Transverse colon (tissue), 4 donors: ENCODE data around the gene KLF17. TPM values are rescaled to one million over a fixed set of nuclear protein-coding genes. Genes with fewer than 3 reads are reported as not detected.

Experiments
- DNase-seq: peaks from one replicate; pipeline ENCODE4 v3.0.0-alpha.2; 2019
- H3K27ac ChIP-seq, 4 donors: fragments of 200-600 bp; sonication (generic); 2 replicates each; pipeline ENCODE4 v1.5.1; 2016 to 2018; ENCODE audit warnings: inconsistent platforms in 4 of 4
- H3K27me3 ChIP-seq: fragments of 200-600 bp; sonication (generic); 2 replicates; pipeline ENCODE4 v1.5.1; 2017; ENCODE audit warnings: inconsistent platforms
- H3K36me3 ChIP-seq, 4 donors: fragments of 200-600 bp; sonication (generic); 2 replicates each; pipeline ENCODE4 v1.5.1; 2017 to 2019; ENCODE audit warnings: inconsistent platforms in 4 of 4
- H3K4me1 ChIP-seq, 4 donors: fragments of 200-600 bp; sonication (generic); 2 replicates each; pipeline ENCODE4 v1.5.1; 2017 to 2020; ENCODE audit warnings: inconsistent platforms in 4 of 4
- H3K4me3 ChIP-seq, 4 donors: fragments of 200-600 bp; sonication (generic); 1 replicate in 1 of 4; 2 replicates in 3 of 4; pipeline versions ENCODE4 v1.5.1 to v1.6.1; 2017 to 2019; ENCODE audit warnings: inconsistent platforms in 4 of 4
- H3K9me3 ChIP-seq, 2 donors: fragments of 200-600 bp; sonication (generic); 2 replicates each; pipeline ENCODE4 v1.5.1; 2017 to 2019; ENCODE audit warnings: inconsistent platforms in 2 of 2
- CTCF ChIP-seq, 5 experiments: fragments of 200-600 bp in 3 of 5; fragments of 450-650 bp in 2 of 5; sonication (generic) in 3 of 5; IDR thresholded peaks; 1 replicate in 2 of 5; 2 replicates in 3 of 5; pipeline ENCODE4 v1.5.1; 2016 to 2017; ENCODE audit warnings: antibody characterized with exemption in 5 of 5, inconsistent platforms in 3 of 5, mild to moderate bottlenecking in 2 of 5, moderate library complexity in 1 of 5
- EP300 ChIP-seq: sonication (generic); formaldehyde crosslinking; IDR thresholded peaks from one replicate; pipeline ENCODE4 v1.6.1; 2017; ENCODE audit warnings: antibody characterized with exemption, low read depth
- POLR2A ChIP-seq: fragments of 450-650 bp; IDR thresholded peaks from one replicate; pipeline ENCODE4 v1.6.1; 2016; ENCODE audit warnings: antibody characterized with exemption, mild to moderate bottlenecking, moderate library complexity
- POLR2AphosphoS5 ChIP-seq, 3 donors: sonication (generic); formaldehyde crosslinking; IDR thresholded peaks; one replicate each; pipeline ENCODE4 v1.6.1; 2016; ENCODE audit warnings: antibody characterized with exemption in 3 of 3
- WGBS, 2 donors: methylation state at CpG; one replicate each; pipeline ENCODE4 v1.1.5; 2018; ENCODE audit warnings: low coverage in 1 of 2; 5-methylcytosine and 5-hydroxymethylcytosine counted together
- in situ Hi-C, 4 donors: fragments of 200-750 bp; cut with MboI; loops; one replicate each; pipeline versions ENCODE4 v1.15.0 to v1.15.1; 2017; ENCODE audit warnings: low sequenced_read_pairs in 3 of 4, low pct_ligation_motif_present in 1 of 4, low pct_unique_long_range_greater_than_20kb in 1 of 4
- intact Hi-C: fragments of 100-400 bp; cut with DNase I; formaldehyde crosslinking; loops from one replicate; pipeline ENCODE4 v1.15.1; 2023; ENCODE audit warnings: low total_unique reads
- total RNA-seq, 4 donors: library from RNA; depleted of rRNA; stranded (reverse); fragments of >200 nt; gene quantifications; one replicate each; pipeline ENCODE4 v1.1.0, GENCODE V29; 2016

Gene KLF17
- total RNA-seq, 4 donors from 2014 or later: not detected

GRCh38 chr1:44103270-44104131 lies 15.1 kb upstream of the KLF17 start:
- no peak for DNase-seq
- H3K4me3 ChIP-seq: no peak overlapping the region
- in situ Hi-C loops: no loop called here
- H3K27ac ChIP-seq: no peak overlapping the region
- H3K27me3 ChIP-seq: peaks cover 19% of the 10 kb centered on the region
- no peaks in the 10 kb centered on the region for H3K9me3 ChIP-seq
- WGBS, 2 donors: 20 to 83% methylated on average over 1 to 36 of the region's 46 CpGs
- no peaks in the 10 kb centered on the region for H3K36me3 ChIP-seq
- intact Hi-C loops: no loop called here
- TF ChIP-seq EP300 (no peak), CTCF (IDR thresholded peaks at IDR 0.05) (no peak)
- H3K4me1 ChIP-seq: no peaks in the 10 kb centered on the region

- in situ Hi-C loops (no loop called here), intact Hi-C loops (no loop called here)
- TF ChIP-seq POLR2AphosphoS5 (IDR thresholded peaks at IDR 0.05) (no peak), CTCF (IDR thresholded peaks at IDR 0.05) (no peak), POLR2A (no peak), EP300 (no peak)
- H3K4me1 ChIP-seq: no peaks in the 10 kb centered on the region
- no peak overlapping the region for H3K4me3 ChIP-seq
- DNase-seq: no peak
- H3K27ac ChIP-seq: no peak overlapping the region
- peaks cover 19% of the 10 kb centered on the region for H3K27me3 ChIP-seq
- no peaks in the 10 kb centered on the region for H3K9me3 ChIP-seq
- 80% methylated on average over 3 of the region's 3 CpGs; no CpG with 5 or more reads in 1 of the 2 donors for whole genome bisulfite sequencing, 2 donors
- H3K36me3 ChIP-seq: no peaks in the 10 kb centered on the region
Observed at GRCh38 chr1:44105810-44106209, 12.8 kb upstream of the KLF17 start.

GRCh38 chr1:44108241-44108640 lies 10.4 kb upstream of the KLF17 start:
- no peak overlapping the region for H3K4me3 ChIP-seq
- H3K27me3 ChIP-seq: peaks cover 17% of the 10 kb centered on the region
- in situ Hi-C loops (no loop called here), intact Hi-C loops (no loop called here)
- 90% methylated on average over 1 of the region's 1 CpG; no CpG with 5 or more reads in 1 of the 2 donors for WGBS, 2 donors
- no peaks in the 10 kb centered on the region for H3K9me3 ChIP-seq
- TF ChIP-seq POLR2AphosphoS5 (IDR thresholded peaks at IDR 0.05): no peak
- no peak for TF ChIP-seq POLR2A
- TF ChIP-seq EP300: no peak
- H3K4me1 ChIP-seq: no peaks in the 10 kb centered on the region
- no peak overlapping the region for H3K27ac ChIP-seq
- H3K36me3 ChIP-seq: no peaks in the 10 kb centered on the region
- DNase-seq: no peak

GRCh38 chr1:44108971-44109370 lies 9.7 kb upstream of the KLF17 start:
- Histone ChIP-seq H3K4me3 (no peak overlapping the region), H3K36me3 (no peaks in the 10 kb centered on the region), H3K4me1 (no peaks in the 10 kb centered on the region), H3K27me3 (peaks cover 12% of the 10 kb centered on the region), H3K9me3 (no peaks in the 10 kb centered on the region), H3K27ac (no peak overlapping the region)
- DNase-seq: no peak
- WGBS, 2 donors: 80 to 88% methylated on average over 1 of the region's 1 CpG
- TF ChIP-seq CTCF (IDR thresholded peaks at IDR 0.05): no peak
- TF ChIP-seq EP300: no peak
- TF ChIP-seq POLR2AphosphoS5 (IDR thresholded peaks at IDR 0.05): no peak
- TF ChIP-seq POLR2A: no peak
- in situ Hi-C loops (no loop called here), intact Hi-C loops (no loop called here)
